Activated naive CD4-positive, alpha-beta T cell treated with anti-CD3 and anti-CD28 coated beads, Interleukin-2, amount 50 U/mL, for 24 hours (primary cell): ENCODE measurements around the gene ZNF750.
"Not testable (repeated sequence)": the region's sequence is repeated elsewhere in the genome, so short reads cannot be mapped to it uniquely, and the experiment has no call there.

Experiments used
- H3K27ac Mint-ChIP-seq: one replicate; pipeline ENCODE4 v1.8.0; 2021; ENCODE audit warnings: mild to moderate bottlenecking, mixed read lengths
- H3K27me3 Mint-ChIP-seq: one replicate; pipeline ENCODE4 v1.8.0; 2021; ENCODE audit warnings: mixed read lengths
- H3K36me3 Mint-ChIP-seq: one replicate; pipeline ENCODE4 v1.8.0; 2021; ENCODE audit warnings: mixed read lengths
- H3K4me1 Mint-ChIP-seq: one replicate; pipeline ENCODE4 v1.8.0; 2021; ENCODE audit warnings: mixed read lengths
- H3K4me3 Mint-ChIP-seq: one replicate; pipeline ENCODE4 v1.8.0; 2021; ENCODE audit warnings: mild to moderate bottlenecking, mixed read lengths
- H3K9me3 Mint-ChIP-seq: one replicate; pipeline ENCODE4 v1.8.0; 2021; ENCODE audit warnings: mixed read lengths

ZNF750 gene

GRCh38 chr17:82789051-82789592 lies 50.7 kb downstream of the ZNF750 start:
- H3K36me3 Mint-ChIP-seq, result peaks cover 3% of the 10 kb centered on the region
- no peaks in the 10 kb centered on the region for H3K27me3 Mint-ChIP-seq
- H3K27ac Mint-ChIP-seq, result no peak overlapping the region
- H3K9me3 Mint-ChIP-seq, result no peaks in the 10 kb centered on the region
- peaks cover 4% of the 10 kb centered on the region for H3K4me1 Mint-ChIP-seq
- no peak overlapping the region for H3K4me3 Mint-ChIP-seq

- no peaks in the 10 kb centered on the region for H3K9me3 Mint-ChIP-seq
- H3K4me3 Mint-ChIP-seq, result no peak overlapping the region
- H3K4me1 Mint-ChIP-seq, result peaks cover 4% of the 10 kb centered on the region
- H3K36me3 Mint-ChIP-seq, result peaks cover 3% of the 10 kb centered on the region
- H3K27me3 Mint-ChIP-seq, result no peaks in the 10 kb centered on the region
- no peak overlapping the region for H3K27ac Mint-ChIP-seq
Measured at GRCh38 chr17:82788206-82789001, 51.4 kb downstream of the ZNF750 start.

- no peaks in the 10 kb centered on the region for H3K27me3 Mint-ChIP-seq
- no peak overlapping the region for H3K4me3 Mint-ChIP-seq
- no peaks in the 10 kb centered on the region for H3K9me3 Mint-ChIP-seq
- H3K4me1 Mint-ChIP-seq, result peaks cover 9% of the 10 kb centered on the region
- H3K36me3 Mint-ChIP-seq, result peaks cover 3% of the 10 kb centered on the region
- no peak overlapping the region for H3K27ac Mint-ChIP-seq
Measured at GRCh38 chr17:82787081-82787848, 52.6 kb downstream of the ZNF750 start.

- Mint-ChIP-seq H3K27me3 (no peaks in the 10 kb centered on the region), H3K4me3 (no peak overlapping the region), H3K36me3 (peaks cover 1% of the 10 kb centered on the region), H3K9me3 (no peaks in the 10 kb centered on the region), H3K4me1 (peaks cover 14% of the 10 kb centered on the region), H3K27ac (no peak overlapping the region)
Measured at GRCh38 chr17:82786427-82786826, 53.4 kb downstream of the ZNF750 start.

GRCh38 chr17:82785581-82785980 lies 54.2 kb downstream of the ZNF750 start:
- H3K4me3 Mint-ChIP-seq, H3K9me3 Mint-ChIP-seq, H3K27ac Mint-ChIP-seq, H3K36me3 Mint-ChIP-seq, H3K27me3 Mint-ChIP-seq: not testable (repeated sequence)
- H3K4me1 Mint-ChIP-seq, result peaks cover 14% of the 10 kb centered on the region

- no peaks in the 10 kb centered on the region for H3K36me3 Mint-ChIP-seq
- H3K4me1 Mint-ChIP-seq, result peaks cover 10% of the 10 kb centered on the region
- no peak overlapping the region for H3K27ac Mint-ChIP-seq
- no peaks in the 10 kb centered on the region for H3K27me3 Mint-ChIP-seq
- H3K9me3 Mint-ChIP-seq, result no peaks in the 10 kb centered on the region
- no peak overlapping the region for H3K4me3 Mint-ChIP-seq
Measured at GRCh38 chr17:82783498-82783897, 56.3 kb downstream of the ZNF750 start.

- Mint-ChIP-seq H3K27ac (no peak overlapping the region), H3K4me3 (no peak overlapping the region), H3K9me3 (no peaks in the 10 kb centered on the region), H3K36me3 (no peaks in the 10 kb centered on the region), H3K27me3 (no peaks in the 10 kb centered on the region), H3K4me1 (peaks cover 10% of the 10 kb centered on the region)
Measured at GRCh38 chr17:82782657-82783207, 57.1 kb downstream of the ZNF750 start.

- Mint-ChIP-seq H3K27ac (no peak overlapping the region), H3K36me3 (peaks cover 5% of the 10 kb centered on the region), H3K4me1 (peaks cover 10% of the 10 kb centered on the region)
Measured at GRCh38 chr17:82781894-82782274, 57.9 kb downstream of the ZNF750 start.

GRCh38 chr17:82780971-82781893 lies 58.6 kb downstream of the ZNF750 start:
- no peaks in the 10 kb centered on the region for H3K27me3 Mint-ChIP-seq
- H3K4me3 Mint-ChIP-seq, result no peak overlapping the region
- H3K36me3 Mint-ChIP-seq, result peaks cover 5% of the 10 kb centered on the region
- no peak overlapping the region for H3K27ac Mint-ChIP-seq
- H3K4me1 Mint-ChIP-seq, result peaks cover 10% of the 10 kb centered on the region
- H3K9me3 Mint-ChIP-seq, result no peaks in the 10 kb centered on the region

More at GRCh38 chr17:82781894-82782274, 57.9 kb downstream of the ZNF750 start:
- no peaks in the 10 kb centered on the region for H3K9me3 Mint-ChIP-seq
- H3K27me3 Mint-ChIP-seq, result no peaks in the 10 kb centered on the region
- no peak overlapping the region for H3K4me3 Mint-ChIP-seq

GRCh38 chr17:82780195-82780594 lies 59.6 kb downstream of the ZNF750 start:
- no peak overlapping the region for H3K4me3 Mint-ChIP-seq
- peaks cover 14% of the 10 kb centered on the region for H3K4me1 Mint-ChIP-seq
- no peak overlapping the region for H3K27ac Mint-ChIP-seq
- no peaks in the 10 kb centered on the region for H3K27me3 Mint-ChIP-seq
- H3K36me3 Mint-ChIP-seq, result peaks cover 5% of the 10 kb centered on the region
- no peaks in the 10 kb centered on the region for H3K9me3 Mint-ChIP-seq

GRCh38 chr17:82779541-82779940 lies 60.3 kb downstream of the ZNF750 start:
- no peaks in the 10 kb centered on the region for H3K27me3 Mint-ChIP-seq
- H3K4me3 Mint-ChIP-seq, result no peak overlapping the region
- H3K27ac Mint-ChIP-seq, result no peak overlapping the region
- peaks cover 20% of the 10 kb centered on the region for H3K4me1 Mint-ChIP-seq
- H3K36me3 Mint-ChIP-seq, result peaks cover 5% of the 10 kb centered on the region
- no peaks in the 10 kb centered on the region for H3K9me3 Mint-ChIP-seq
